Retinal pigment epithelial cell (primary cell): ENCODE data around the gene SERP2.

Source experiments
- DNase-seq: peaks from one replicate; pipeline ENCODE4 v3.0.0-alpha.2; 2010; ENCODE audit warnings: low read depth
- H3K4me3 ChIP-seq: 2 replicates; pipeline ENCODE4 v1.5.1; 2011; ENCODE audit warnings: mild to moderate bottlenecking, low read length, control low read depth, moderate library complexity
- CTCF ChIP-seq: conservative IDR thresholded peaks from 2 replicates; pipeline ENCODE4 v1.5.1; 2011; ENCODE audit warnings: low read depth, low read length, control low read depth, inconsistent platforms

Gene SERP2

DNA sequence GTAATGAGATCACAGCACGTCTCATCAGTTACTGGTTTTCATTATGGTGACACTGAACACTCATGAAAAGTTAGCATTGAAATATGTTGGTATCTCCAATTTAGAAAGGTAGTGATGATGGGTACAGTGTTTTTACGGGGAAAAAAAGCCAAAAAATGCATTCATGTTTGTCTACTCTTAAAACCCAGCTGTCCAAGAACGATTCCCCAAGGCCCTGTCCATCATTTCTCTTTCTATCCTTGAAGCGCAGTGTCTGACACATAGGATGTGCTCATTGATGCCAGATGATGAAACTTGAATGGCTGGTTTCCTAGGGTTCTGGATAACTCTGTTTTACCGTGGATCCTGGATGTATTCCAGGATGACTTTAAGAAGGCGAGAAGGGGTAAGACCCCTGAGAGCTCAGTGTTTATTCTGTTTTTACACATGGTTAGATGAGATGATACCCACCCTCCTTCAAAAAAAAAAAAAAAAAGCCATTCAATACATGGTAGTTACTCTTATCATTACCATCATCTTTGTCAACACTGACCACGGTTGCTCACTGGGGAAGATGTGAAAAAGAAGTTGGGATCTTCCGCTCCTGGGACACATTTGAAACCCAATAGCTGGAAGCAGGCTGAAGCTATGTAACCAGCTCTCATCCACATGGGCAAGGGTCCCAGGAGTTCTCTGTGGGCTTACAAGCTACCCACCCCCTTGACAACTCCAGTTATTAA, 22.5 kb downstream of the SERP2 start:
- DNase-seq: no peak
- no peak for TF ChIP-seq CTCF
- no peak overlapping the region for H3K4me3 ChIP-seq

GRCh38 chr13:44396701-44397580, 23.3 kb downstream of the SERP2 start:
- no peak for TF ChIP-seq CTCF
- peak; percentile 80 for DNase-seq
- no peak overlapping the region for H3K4me3 ChIP-seq

- H3K4me3 ChIP-seq: no peak overlapping the region
- no peak for TF ChIP-seq CTCF
- DNase-seq: no peak
Observed at GRCh38 chr13:44397766-44398223, 24.2 kb downstream of the SERP2 start.

- H3K4me3 ChIP-seq: no peak overlapping the region
- no peak for TF ChIP-seq CTCF
- DNase-seq: no peak
Observed at GRCh38 chr13:44398606-44399005, 25.0 kb downstream of the SERP2 start.

- no peak overlapping the region for H3K4me3 ChIP-seq
- TF ChIP-seq CTCF: no peak
- no peak for DNase-seq
Observed at GRCh38 chr13:44399074-44399473, 25.4 kb downstream of the SERP2 start.

DNA sequence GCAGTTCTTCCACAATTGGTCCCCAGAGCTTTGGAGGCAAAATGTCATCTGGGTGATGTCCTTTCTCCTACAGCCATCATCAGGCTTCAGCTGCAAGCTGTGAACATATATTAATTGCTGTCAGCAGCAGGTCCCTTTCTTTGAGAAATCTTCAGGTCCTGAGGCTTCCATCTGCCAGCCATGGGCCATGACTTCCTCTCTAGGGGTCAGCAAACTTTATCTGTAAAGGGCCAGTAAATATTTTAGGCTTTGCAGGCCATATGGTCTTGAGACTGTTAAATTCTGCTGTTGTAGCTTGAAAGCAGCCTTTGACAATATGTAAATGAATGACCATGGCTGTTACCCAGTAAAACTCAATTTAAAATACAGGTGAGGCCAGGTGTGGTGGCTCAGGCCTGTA, 27.1 kb downstream of the SERP2 start:
- no peak for DNase-seq
- no peak for TF ChIP-seq CTCF

GRCh38 chr13:44401577-44401976, 28.0 kb downstream of the SERP2 start:
- DNase-seq: no peak
- no peak for TF ChIP-seq CTCF
- no peak overlapping the region for H3K4me3 ChIP-seq

More for the DNA sequence above, 27.1 kb downstream of the SERP2 start:
- no peak overlapping the region for H3K4me3 ChIP-seq
